Measurements from ENCODE around the gene PDXDC1.
"Not testable (repeated sequence)": the region's sequence is repeated elsewhere in the genome, so short reads cannot be mapped to it uniquely, and the experiment has no call there.

Gene PDXDC1

DNA sequence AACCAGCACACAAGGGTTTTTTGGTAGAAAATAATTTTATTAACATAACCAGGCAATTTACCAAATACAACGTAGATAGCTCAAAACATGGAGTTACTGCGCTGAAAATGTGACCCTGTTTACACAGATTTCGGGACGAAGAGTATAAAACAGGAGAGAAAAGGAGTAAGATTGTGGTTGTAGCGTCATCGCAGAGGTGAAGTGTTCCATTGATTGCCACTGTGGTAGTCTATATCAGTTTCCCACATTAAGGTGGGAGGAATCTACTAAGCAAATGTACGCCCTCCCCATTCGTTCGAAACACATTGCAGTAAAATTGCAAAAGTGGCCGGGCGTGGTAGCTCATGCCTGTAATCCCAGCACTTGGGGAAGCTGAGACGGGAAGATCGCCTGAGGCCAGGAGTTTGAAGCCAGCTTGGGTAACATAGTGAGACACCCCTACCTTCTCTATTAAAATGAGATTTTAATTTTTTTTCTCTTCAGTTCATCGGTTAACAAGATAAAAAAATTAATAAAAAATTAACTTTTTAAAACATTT lies 972 bp upstream of the PDXDC1 start:
- H3K9me3 ChIP-seq (ENCODE audit: control insufficient read depth in 1 of 2, low read length in 2 of 2); H3K27me3 ChIP-seq (ENCODE audit: control insufficient read depth in 1 of 2, insufficient read depth in 2 of 2, low read length in 2 of 2); H3K27ac ChIP-seq (ENCODE audit: low read depth, low read length); H3K36me3 ChIP-seq (ENCODE audit: control insufficient read depth in 1 of 2, insufficient read depth in 2 of 2, low read length in 2 of 2): not testable (repeated sequence)
- Histone ChIP-seq H3K4me1 (ENCODE audit: control insufficient read depth in 1 of 2, insufficient read depth in 2 of 2, low read length in 2 of 2) (peaks cover 7 to 20% of the 10 kb centered on the region in 2 donors), H3K9ac (ENCODE audit: low read depth in 1 of 2, low read length in 2 of 2) (peak overlapping the region; percentile 39 to 65), H3K4me3 (ENCODE audit: low read depth in 1 of 2, low read length in 2 of 2) (peak overlapping the region in 1 of 2 donors; percentile 95)

DNA sequence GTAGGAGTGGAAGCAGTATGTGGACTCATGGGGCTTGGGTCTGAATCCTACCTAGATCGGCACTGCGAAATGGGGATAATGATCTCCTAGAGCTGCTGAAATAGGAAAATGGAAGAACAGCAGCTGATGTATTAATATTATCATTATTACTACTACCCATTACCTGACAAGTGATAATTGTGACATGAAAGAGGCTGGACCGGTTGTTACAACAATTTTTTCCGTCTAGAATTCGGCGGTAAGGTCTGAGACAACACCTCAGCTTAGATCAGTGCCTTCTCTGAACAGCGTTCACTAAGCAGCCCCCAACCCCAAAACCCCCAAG lies 533 bp upstream of the PDXDC1 start:
- H3K4me3 ChIP-seq (ENCODE audit: low read depth in 1 of 2, low read length in 2 of 2) = peak overlapping the region; percentile 77 to 95
- H3K4me1 ChIP-seq (ENCODE audit: control insufficient read depth in 1 of 2, insufficient read depth in 2 of 2, low read length in 2 of 2) = peaks cover 11 to 24% of the 10 kb centered on the region in 2 donors
- not testable (repeated sequence) for H3K27me3 ChIP-seq (ENCODE audit: control insufficient read depth in 1 of 2, insufficient read depth in 2 of 2, low read length in 2 of 2); H3K9me3 ChIP-seq (ENCODE audit: control insufficient read depth in 1 of 2, low read length in 2 of 2); H3K36me3 ChIP-seq (ENCODE audit: control insufficient read depth in 1 of 2, insufficient read depth in 2 of 2, low read length in 2 of 2)
- peak overlapping the region; percentile 39 to 65 for H3K9ac ChIP-seq (ENCODE audit: low read depth in 1 of 2, low read length in 2 of 2)
- H3K27ac ChIP-seq (ENCODE audit: low read depth, low read length) = peak overlapping the region; percentile 11

DNA sequence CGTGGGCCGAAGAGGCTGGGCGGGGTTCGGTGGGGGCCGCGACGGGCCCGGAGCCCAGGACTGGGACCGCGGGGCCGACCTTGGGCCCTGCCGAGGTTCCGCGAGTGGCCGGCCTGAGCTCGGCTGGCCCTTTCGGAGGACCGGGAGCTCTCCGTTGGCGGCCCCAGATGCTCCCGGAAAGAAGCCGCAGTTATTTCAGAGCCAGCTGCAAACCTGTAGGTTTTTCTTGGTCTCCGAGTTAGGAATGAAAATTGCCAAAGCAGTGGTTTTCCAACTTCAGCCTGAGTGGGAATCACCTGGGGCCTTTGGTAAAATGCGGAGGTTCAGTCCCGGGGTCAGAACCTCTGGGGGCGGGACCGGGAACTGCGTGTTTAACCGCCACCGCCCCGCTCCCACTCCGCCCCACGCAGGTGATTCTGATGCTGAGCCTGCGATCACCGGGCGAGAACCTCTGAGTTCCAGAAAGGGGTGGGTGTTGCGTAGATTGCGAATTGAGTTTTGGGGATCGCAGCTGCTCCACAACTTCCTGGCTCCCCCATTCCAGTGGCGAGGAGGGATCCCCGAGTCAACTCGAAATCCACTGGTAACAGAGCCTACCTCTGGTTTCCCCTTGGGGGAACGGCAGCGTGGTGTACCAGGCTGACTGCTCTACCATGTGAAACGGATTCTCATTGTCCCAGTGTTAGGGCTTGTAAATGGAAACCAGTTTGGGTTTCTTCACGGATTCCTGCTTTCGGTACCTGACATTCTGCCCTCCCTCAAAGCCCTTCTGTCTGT lies 780 bp downstream of the PDXDC1 start:
- H3K9ac ChIP-seq (ENCODE audit: low read depth in 1 of 2, low read length in 2 of 2) = peak overlapping the region; percentile 65 to 95
- not testable (repeated sequence) for H3K27me3 ChIP-seq (ENCODE audit: control insufficient read depth in 1 of 2, insufficient read depth in 2 of 2, low read length in 2 of 2); H3K9me3 ChIP-seq (ENCODE audit: control insufficient read depth in 1 of 2, low read length in 2 of 2); H3K36me3 ChIP-seq (ENCODE audit: control insufficient read depth in 1 of 2, insufficient read depth in 2 of 2, low read length in 2 of 2)
- H3K4me3 ChIP-seq (ENCODE audit: low read depth in 1 of 2, low read length in 2 of 2) = peak overlapping the region; percentile 77 to 95
- H3K27ac ChIP-seq (ENCODE audit: low read depth, low read length) = peak overlapping the region; percentile 96
- peaks cover 14 to 35% of the 10 kb centered on the region in 2 donors for H3K4me1 ChIP-seq (ENCODE audit: control insufficient read depth in 1 of 2, insufficient read depth in 2 of 2, low read length in 2 of 2)

DNA sequence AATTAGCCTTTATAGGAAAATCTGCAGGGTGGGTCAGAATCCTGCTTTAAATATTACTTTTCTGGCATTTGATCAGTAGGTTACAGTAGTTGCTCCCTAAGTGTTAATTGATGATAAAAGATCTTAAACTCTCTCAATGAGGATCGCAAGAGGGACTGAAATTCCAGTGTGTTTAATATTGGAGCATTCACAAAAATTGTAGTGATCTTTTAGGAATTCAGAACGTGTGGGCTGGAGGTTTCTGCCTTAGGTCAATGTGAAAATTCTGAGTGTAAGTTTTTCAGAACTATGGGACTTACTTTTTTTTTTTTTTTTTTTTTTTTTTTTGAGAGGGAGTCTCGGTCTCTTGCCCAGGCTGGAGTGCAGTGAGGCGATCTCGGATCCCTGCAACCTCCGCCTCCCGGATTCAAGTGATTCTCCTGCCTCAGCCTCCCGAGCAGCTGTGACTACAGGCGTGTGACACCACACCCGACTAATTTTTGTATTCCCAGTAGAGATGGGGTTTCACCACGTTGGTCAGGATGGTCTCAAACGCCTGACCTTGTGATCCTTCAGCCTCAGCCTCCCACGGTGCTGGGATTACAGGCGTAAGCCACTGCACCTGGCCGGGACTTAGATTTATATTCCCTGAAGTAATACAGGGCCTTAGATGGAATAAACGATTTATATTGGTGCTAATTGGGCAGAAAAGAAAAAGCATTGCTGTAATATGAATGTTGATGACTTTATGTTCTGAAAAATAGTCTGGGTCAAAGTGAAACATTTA lies 2.3 kb downstream of the PDXDC1 start:
- Histone ChIP-seq H3K9ac (ENCODE audit: low read depth in 1 of 2, low read length in 2 of 2) (peak overlapping the region in 1 of 2 donors; percentile 20), H3K4me1 (ENCODE audit: control insufficient read depth in 1 of 2, insufficient read depth in 2 of 2, low read length in 2 of 2) (peaks cover 20 to 41% of the 10 kb centered on the region in 2 donors), H3K4me3 (ENCODE audit: low read depth in 1 of 2, low read length in 2 of 2) (peak overlapping the region in 1 of 2 donors; percentile 95)
- H3K27me3 ChIP-seq (ENCODE audit: control insufficient read depth in 1 of 2, insufficient read depth in 2 of 2, low read length in 2 of 2); H3K36me3 ChIP-seq (ENCODE audit: control insufficient read depth in 1 of 2, insufficient read depth in 2 of 2, low read length in 2 of 2); H3K27ac ChIP-seq (ENCODE audit: low read depth, low read length); H3K9me3 ChIP-seq (ENCODE audit: control insufficient read depth in 1 of 2, low read length in 2 of 2): not testable (repeated sequence)

DNA sequence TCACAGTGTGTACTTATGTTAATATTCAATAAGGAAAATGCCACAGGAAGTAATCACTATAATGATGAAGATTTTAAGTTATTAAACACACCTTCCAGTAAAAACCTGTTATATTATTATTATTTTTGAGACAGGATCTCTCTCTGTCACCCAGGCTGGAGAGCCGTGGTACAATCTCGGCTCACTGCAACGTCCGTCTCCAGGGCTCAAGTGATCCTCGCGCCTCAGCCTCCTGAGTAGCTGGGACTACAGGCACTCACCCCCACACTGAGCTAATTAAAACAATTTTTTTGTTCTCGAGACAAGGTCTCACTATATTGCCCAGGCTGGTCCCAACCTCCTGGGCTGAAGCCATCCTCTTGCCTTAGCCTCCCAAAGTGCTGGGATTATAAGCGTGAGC lies 3.5 kb downstream of the PDXDC1 start:
- H3K4me1 ChIP-seq (ENCODE audit: control insufficient read depth in 1 of 2, insufficient read depth in 2 of 2, low read length in 2 of 2) = peaks cover 20 to 41% of the 10 kb centered on the region in 2 donors
- H3K27me3 ChIP-seq (ENCODE audit: control insufficient read depth in 1 of 2, insufficient read depth in 2 of 2, low read length in 2 of 2); H3K9me3 ChIP-seq (ENCODE audit: control insufficient read depth in 1 of 2, low read length in 2 of 2); H3K36me3 ChIP-seq (ENCODE audit: control insufficient read depth in 1 of 2, insufficient read depth in 2 of 2, low read length in 2 of 2); H3K4me3 ChIP-seq (ENCODE audit: low read depth in 1 of 2, low read length in 2 of 2); H3K27ac ChIP-seq (ENCODE audit: low read depth, low read length); H3K9ac ChIP-seq (ENCODE audit: low read depth in 1 of 2, low read length in 2 of 2): not testable (repeated sequence)

DNA sequence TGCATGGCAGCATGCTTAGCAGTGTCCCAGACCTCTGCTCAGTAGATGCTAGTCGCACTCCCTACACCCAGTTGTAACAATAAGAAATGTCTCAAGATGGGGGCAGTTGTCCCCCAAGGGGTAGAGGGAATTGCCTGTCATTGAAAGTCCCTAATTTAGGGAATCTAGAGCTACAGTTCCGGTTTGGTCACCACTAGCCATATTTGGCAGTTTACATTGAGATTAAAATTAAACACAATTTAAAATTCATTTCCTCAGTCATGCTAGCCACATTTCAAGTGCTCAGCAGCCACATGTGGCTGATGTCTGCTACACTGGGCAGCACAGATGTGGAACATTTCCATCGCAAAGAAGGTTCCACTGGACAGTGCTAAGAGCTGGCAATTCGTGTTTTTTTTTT lies 4.1 kb downstream of the PDXDC1 start:
- not testable (repeated sequence) for H3K36me3 ChIP-seq (ENCODE audit: control insufficient read depth in 1 of 2, insufficient read depth in 2 of 2, low read length in 2 of 2); H3K27me3 ChIP-seq (ENCODE audit: control insufficient read depth in 1 of 2, insufficient read depth in 2 of 2, low read length in 2 of 2); H3K27ac ChIP-seq (ENCODE audit: low read depth, low read length); H3K9me3 ChIP-seq (ENCODE audit: control insufficient read depth in 1 of 2, low read length in 2 of 2)
- Histone ChIP-seq H3K4me1 (ENCODE audit: control insufficient read depth in 1 of 2, insufficient read depth in 2 of 2, low read length in 2 of 2) (peaks cover 20 to 41% of the 10 kb centered on the region in 2 donors), H3K4me3 (ENCODE audit: low read depth in 1 of 2, low read length in 2 of 2) (peak overlapping the region in 1 of 2 donors; percentile 50), H3K9ac (ENCODE audit: low read depth in 1 of 2, low read length in 2 of 2) (peak overlapping the region in 1 of 2 donors; percentile 38)

DNA sequence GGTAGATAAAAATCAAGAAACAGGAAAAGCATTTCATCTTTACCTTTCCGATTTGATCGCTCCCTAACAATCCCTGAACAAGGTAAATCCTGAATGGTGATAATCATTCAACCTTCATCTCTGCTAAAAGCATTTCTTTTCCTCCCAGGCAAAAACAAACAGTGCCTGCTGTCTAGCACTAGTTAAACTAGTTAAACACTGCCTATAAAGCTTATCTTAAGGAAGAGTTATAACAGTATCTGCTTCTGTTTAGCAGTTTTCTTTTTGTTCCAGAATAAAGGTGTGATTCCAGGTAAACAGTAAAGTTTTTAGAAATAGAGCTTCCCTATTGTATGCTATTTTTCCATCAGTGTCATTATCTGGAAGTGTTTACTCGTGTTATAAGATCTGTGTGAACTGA lies 6.4 kb downstream of the PDXDC1 start:
- not testable (repeated sequence) for H3K27ac ChIP-seq (ENCODE audit: low read depth, low read length)

DNA sequence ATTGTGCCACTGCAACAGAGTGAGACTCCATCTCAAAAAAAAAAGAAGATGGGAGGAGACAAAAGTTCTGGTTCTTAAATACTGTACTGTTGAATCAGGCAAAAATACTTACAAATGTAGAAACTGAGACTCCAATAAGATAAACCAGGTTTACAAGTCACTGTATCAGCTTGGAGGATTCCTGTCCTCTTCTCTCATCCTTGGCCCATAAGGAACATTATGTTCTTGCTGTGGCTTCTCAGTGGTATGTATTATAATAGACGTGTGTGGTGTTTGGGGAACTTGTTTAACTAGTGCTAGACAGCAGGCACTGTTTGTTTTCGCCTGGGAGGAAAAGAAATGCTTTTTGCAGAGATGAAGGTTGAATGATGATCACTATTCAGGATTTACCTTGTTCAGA lies 7.7 kb downstream of the PDXDC1 start:
- not testable (repeated sequence) for H3K4me3 ChIP-seq (ENCODE audit: low read depth in 1 of 2, low read length in 2 of 2); H3K27ac ChIP-seq (ENCODE audit: low read depth, low read length); H3K27me3 ChIP-seq (ENCODE audit: control insufficient read depth in 1 of 2, insufficient read depth in 2 of 2, low read length in 2 of 2); H3K36me3 ChIP-seq (ENCODE audit: control insufficient read depth in 1 of 2, insufficient read depth in 2 of 2, low read length in 2 of 2); H3K9me3 ChIP-seq (ENCODE audit: control insufficient read depth in 1 of 2, low read length in 2 of 2); H3K9ac ChIP-seq (ENCODE audit: low read depth in 1 of 2, low read length in 2 of 2)
- peaks cover 20 to 40% of the 10 kb centered on the region in 2 donors for H3K4me1 ChIP-seq (ENCODE audit: control insufficient read depth in 1 of 2, insufficient read depth in 2 of 2, low read length in 2 of 2)

More for the DNA sequence above, 6.4 kb downstream of the PDXDC1 start:
- H3K36me3 ChIP-seq (ENCODE audit: control insufficient read depth in 1 of 2, insufficient read depth in 2 of 2, low read length in 2 of 2); H3K9ac ChIP-seq (ENCODE audit: low read depth in 1 of 2, low read length in 2 of 2); H3K9me3 ChIP-seq (ENCODE audit: control insufficient read depth in 1 of 2, low read length in 2 of 2); H3K27me3 ChIP-seq (ENCODE audit: control insufficient read depth in 1 of 2, insufficient read depth in 2 of 2, low read length in 2 of 2): not testable (repeated sequence)
- Histone ChIP-seq H3K4me1 (ENCODE audit: control insufficient read depth in 1 of 2, insufficient read depth in 2 of 2, low read length in 2 of 2) (peaks cover 20 to 40% of the 10 kb centered on the region in 2 donors), H3K4me3 (ENCODE audit: low read depth in 1 of 2, low read length in 2 of 2) (peak overlapping the region in 1 of 2 donors; percentile 13)

DNA sequence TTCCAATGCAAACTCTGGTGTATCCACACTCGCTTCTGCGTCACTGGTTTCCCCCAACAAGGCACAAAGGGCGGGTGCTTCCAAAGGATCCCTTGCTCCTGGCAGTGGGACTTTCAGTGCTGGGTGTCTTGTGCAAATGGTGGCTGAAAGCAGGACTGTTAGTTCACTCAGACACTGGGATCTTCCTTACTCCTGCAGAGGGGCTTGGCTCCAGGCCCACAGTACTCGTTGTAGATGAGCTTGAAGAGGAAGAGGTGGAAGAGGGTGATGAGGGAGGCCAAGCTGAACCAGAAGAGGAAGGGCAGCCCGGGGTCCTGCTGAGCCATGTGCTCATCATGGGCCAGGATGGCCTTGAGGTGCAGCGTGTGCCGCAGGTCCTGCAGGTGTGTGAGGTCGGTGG lies 13.3 kb downstream of the PDXDC1 start:
- not testable (repeated sequence) for H3K9me3 ChIP-seq (ENCODE audit: control insufficient read depth in 1 of 2, low read length in 2 of 2); H3K27me3 ChIP-seq (ENCODE audit: control insufficient read depth in 1 of 2, insufficient read depth in 2 of 2, low read length in 2 of 2); H3K27ac ChIP-seq (ENCODE audit: low read depth, low read length); H3K9ac ChIP-seq (ENCODE audit: low read depth in 1 of 2, low read length in 2 of 2); H3K4me3 ChIP-seq (ENCODE audit: low read depth in 1 of 2, low read length in 2 of 2)
- H3K4me1 ChIP-seq (ENCODE audit: control insufficient read depth in 1 of 2, insufficient read depth in 2 of 2, low read length in 2 of 2) = peaks cover 3 to 30% of the 10 kb centered on the region in 2 donors
- peaks cover 3 to 23% of the 10 kb centered on the region in 2 donors for H3K36me3 ChIP-seq (ENCODE audit: control insufficient read depth in 1 of 2, insufficient read depth in 2 of 2, low read length in 2 of 2)

DNA sequence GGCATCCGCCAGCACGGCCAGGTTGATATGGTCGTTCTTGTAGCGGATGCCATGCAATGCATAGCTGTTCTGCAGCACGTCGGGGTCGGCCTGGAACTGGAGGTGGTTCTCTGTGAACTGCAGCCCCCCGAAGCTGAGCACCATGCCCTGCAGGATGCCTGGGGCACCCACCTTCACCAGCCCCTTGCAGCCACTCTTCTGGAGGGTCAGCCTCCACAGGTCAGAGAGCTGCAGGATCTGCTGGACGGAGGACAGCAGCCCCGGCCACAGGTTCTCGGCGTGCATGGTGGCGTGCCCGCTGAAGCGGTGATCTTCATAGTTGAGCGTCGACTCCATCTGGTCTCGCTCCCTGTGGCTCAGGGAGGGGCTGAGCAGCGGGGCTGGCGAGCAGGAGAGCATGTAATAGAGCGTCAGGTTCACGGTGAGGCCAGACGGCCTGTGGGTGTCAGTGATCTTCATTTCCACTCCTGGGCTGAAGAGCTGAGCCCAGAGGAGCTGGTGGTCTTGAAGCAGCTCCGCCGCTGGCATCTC lies 13.9 kb downstream of the PDXDC1 start:
- not testable (repeated sequence) for H3K27ac ChIP-seq (ENCODE audit: low read depth, low read length); H3K9me3 ChIP-seq (ENCODE audit: control insufficient read depth in 1 of 2, low read length in 2 of 2); H3K27me3 ChIP-seq (ENCODE audit: control insufficient read depth in 1 of 2, insufficient read depth in 2 of 2, low read length in 2 of 2); H3K9ac ChIP-seq (ENCODE audit: low read depth in 1 of 2, low read length in 2 of 2)
- Histone ChIP-seq H3K4me3 (ENCODE audit: low read depth in 1 of 2, low read length in 2 of 2) (peak overlapping the region in 1 of 2 donors; percentile 36), H3K4me1 (ENCODE audit: control insufficient read depth in 1 of 2, insufficient read depth in 2 of 2, low read length in 2 of 2) (peaks cover 3 to 30% of the 10 kb centered on the region in 2 donors), H3K36me3 (ENCODE audit: control insufficient read depth in 1 of 2, insufficient read depth in 2 of 2, low read length in 2 of 2) (peaks cover 3 to 25% of the 10 kb centered on the region in 2 donors)
